Hepatocyte (in vitro differentiated cells): Measurements from ENCODE around the gene DLK2. TPM values are rescaled to one million over a fixed set of nuclear protein-coding genes. Genes with fewer than 3 reads are reported as not detected.

Source experiments
- DNase-seq: peaks from one replicate; pipeline ENCODE4 v3.0.0-alpha.2; 2016; ENCODE audit warnings: low spot score
- H2AFZ ChIP-seq: fragments of 200-600 bp; sonication (generic); 2 replicates; pipeline ENCODE4 v1.6.0; 2016; ENCODE audit warnings: antibody characterized with exemption, mild to moderate bottlenecking
- H3K27ac ChIP-seq: fragments of 200-600 bp; sonication (generic); 2 replicates; pipeline ENCODE4 v1.5.1; 2016; ENCODE audit warnings: mild to moderate bottlenecking
- H3K27me3 ChIP-seq: fragments of 200-600 bp; sonication (generic); 2 replicates; pipeline ENCODE4 v1.6.1; 2016
- H3K36me3 ChIP-seq: fragments of 200-600 bp; sonication (generic); replicated peaks from 2 replicates; pipeline ENCODE4 v1.5.1; 2016; ENCODE audit warnings: low read depth; ENCODE audit not compliant: insufficient read depth
- H3K4me1 ChIP-seq: fragments of 200-600 bp; sonication (generic); 2 replicates; pipeline ENCODE4 v1.5.1; 2016; ENCODE audit warnings: mild to moderate bottlenecking, moderate library complexity; ENCODE audit not compliant: insufficient read depth
- H3K4me2 ChIP-seq: fragments of 200-600 bp; sonication (generic); 2 replicates; pipeline ENCODE4 v1.6.0; 2016
- H3K4me3 ChIP-seq: fragments of 200-600 bp; sonication (generic); 2 replicates; pipeline ENCODE4 v1.5.1; 2016; ENCODE audit warnings: mild to moderate bottlenecking
- H3K79me2 ChIP-seq: fragments of 200-600 bp; sonication (generic); 2 replicates; pipeline ENCODE4 v1.6.0; 2017; ENCODE audit warnings: mild to moderate bottlenecking
- H3K9me2 ChIP-seq: fragments of 200-600 bp; sonication (generic); replicated peaks from 2 replicates; pipeline ENCODE4 v1.6.0; 2017; ENCODE audit warnings: mild to moderate bottlenecking; ENCODE audit not compliant: insufficient read depth
- H3K9me3 ChIP-seq: fragments of 200-600 bp; sonication (generic); 2 replicates; pipeline ENCODE4 v1.5.1; 2016; ENCODE audit warnings: low read depth, mild to moderate bottlenecking
- H4K20me1 ChIP-seq: fragments of 200-600 bp; sonication (generic); 2 replicates; pipeline ENCODE4 v1.6.0; 2016; ENCODE audit warnings: mild to moderate bottlenecking; ENCODE audit not compliant: insufficient read depth, poor library complexity, severe bottlenecking
- CTCF ChIP-seq: fragments of 200-600 bp; sonication (generic); IDR thresholded peaks from 2 replicates; pipeline ENCODE4 v1.5.1; 2016; ENCODE audit warnings: antibody characterized with exemption, mild to moderate bottlenecking; ENCODE audit not compliant: poor library complexity
- EZH2 ChIP-seq: fragments of 200-600 bp; sonication (generic); IDR thresholded peaks from 2 replicates; pipeline ENCODE4 v1.6.1; 2016; ENCODE audit warnings: antibody characterized with exemption, mild to moderate bottlenecking, borderline replicate concordance
- EZH2phosphoT487 ChIP-seq: fragments of 200-600 bp; sonication (generic); IDR thresholded peaks from one replicate; pipeline ENCODE4 v1.6.1; 2018; ENCODE audit warnings: antibody characterized with exemption, mild to moderate bottlenecking, low read depth, moderate library complexity; ENCODE audit not compliant: unreplicated experiment, severe bottlenecking
- WGBS: methylation state at CpG from one replicate; pipeline ENCODE4 v1.1.6; 2016; ENCODE audit warnings: low lambda C conversion rate; ENCODE audit errors: missing lambda C conversion rate; 5-methylcytosine and 5-hydroxymethylcytosine counted together
- polyA plus RNA-seq: library from polyadenylated mRNA; unstranded; fragments of >200 nt; fragmentation: Nextera tagmentation; extraction: Ambion mirVana; gene quantifications from 2 replicates; pipeline ENCODE4 v1.2.1, GENCODE V29; 2016
- total RNA-seq: library from RNA; depleted of rRNA; stranded (reverse); fragments of >200 nt; gene quantifications from 2 replicates; pipeline ENCODE4 v1.2.3, GENCODE V29; 2014

Gene DLK2
- total and polyA plus RNA-seq, 2 experiments from 2014 or later = 0.33 to 1.8 TPM

- Histone ChIP-seq H3K27ac (no peak overlapping the region), H3K9me3 (no peaks in the 10 kb centered on the region), H3K4me1 (no peaks in the 10 kb centered on the region), H4K20me1 (no peaks in the 10 kb centered on the region), H3K4me2 (no peak overlapping the region), H2AFZ (no peak overlapping the region), H3K79me2 (no peaks in the 10 kb centered on the region), H3K4me3 (no peak overlapping the region), H3K36me3 (no peaks in the 10 kb centered on the region), H3K9me2 (no peaks in the 10 kb centered on the region), H3K27me3 (no peaks in the 10 kb centered on the region)
- WGBS = 95% methylated on average over 14 of the region's 14 CpGs
- no peak for DNase-seq
- TF ChIP-seq CTCF (no peak), EZH2 (no peak), EZH2phosphoT487 (no peak)
Observed at GRCh38 chr6:43442935-43443334, 12.4 kb downstream of the DLK2 start.

GRCh38 chr6:43437700-43438099 is 17.6 kb downstream of the DLK2 start:
- Histone ChIP-seq H3K9me2 (no peaks in the 10 kb centered on the region), H3K4me3 (no peak overlapping the region), H3K9me3 (no peaks in the 10 kb centered on the region), H3K79me2 (no peaks in the 10 kb centered on the region), H3K4me1 (peaks cover 27% of the 10 kb centered on the region), H3K4me2 (peak overlapping the region; percentile 35), H2AFZ (no peak overlapping the region), H3K27ac (peak overlapping the region; percentile 81), H3K27me3 (no peaks in the 10 kb centered on the region), H4K20me1 (no peaks in the 10 kb centered on the region), H3K36me3 (no peaks in the 10 kb centered on the region)
- WGBS = 86% methylated on average over 4 of the region's 4 CpGs
- TF ChIP-seq CTCF = no peak
- no peak for TF ChIP-seq EZH2phosphoT487
- TF ChIP-seq EZH2 = no peak
- no peak for DNase-seq

GRCh38 chr6:43436577-43437282 is 18.6 kb downstream of the DLK2 start:
- Histone ChIP-seq H3K27me3 (no peaks in the 10 kb centered on the region), H3K4me2 (peak overlapping the region; percentile 35), H4K20me1 (no peaks in the 10 kb centered on the region), H3K79me2 (peaks cover under 1% of the 10 kb centered on the region), H3K4me3 (no peak overlapping the region), H3K36me3 (no peaks in the 10 kb centered on the region), H3K4me1 (peaks cover 27% of the 10 kb centered on the region), H3K27ac (peak overlapping the region; percentile 81), H3K9me2 (no peaks in the 10 kb centered on the region), H2AFZ (no peak overlapping the region), H3K9me3 (no peaks in the 10 kb centered on the region)
- peak; percentile 89 for DNase-seq
- no peak for TF ChIP-seq CTCF
- WGBS = 42% methylated on average over 5 of the region's 5 CpGs
